Activated naive CD4-positive, alpha-beta T cell treated with anti-CD3 and anti-CD28 coated beads, Interleukin-2, amount 10 ng/mL, durations not matched to agents 7 days and 5 days (primary cell): ENCODE results near the gene HS3ST3B1.

Source experiments
- CTCF ChIA-PET: fragments of 350-600 bp; sonication (Branson Sonifier 250); formaldehyde crosslinking; loops from one replicate; lab custom pipeline; 2021; ENCODE audit warnings: antibody characterized with exemption; lab: Charles Lee
- DNase-seq: peaks from one replicate; pipeline ENCODE4 v3.0.0-alpha.2; 2020
- H3K27ac Mint-ChIP-seq: one replicate; pipeline ENCODE4 v1.8.0; 2021; ENCODE audit warnings: mild to moderate bottlenecking, moderate library complexity, mixed read lengths
- H3K27me3 Mint-ChIP-seq: one replicate; pipeline ENCODE4 v1.8.0; 2021; ENCODE audit warnings: mild to moderate bottlenecking, mixed read lengths
- H3K36me3 Mint-ChIP-seq: one replicate; pipeline ENCODE4 v1.8.0; 2021; ENCODE audit warnings: mixed read lengths
- H3K4me1 Mint-ChIP-seq: one replicate; pipeline ENCODE4 v1.8.0; 2021; ENCODE audit warnings: mixed read lengths
- H3K4me3 Mint-ChIP-seq: one replicate; pipeline ENCODE4 v1.8.0; 2021; ENCODE audit warnings: mild to moderate bottlenecking, moderate library complexity, mixed read lengths
- H3K9me3 Mint-ChIP-seq: one replicate; pipeline ENCODE4 v1.8.0; 2021; ENCODE audit warnings: mixed read lengths

HS3ST3B1 gene

DNA sequence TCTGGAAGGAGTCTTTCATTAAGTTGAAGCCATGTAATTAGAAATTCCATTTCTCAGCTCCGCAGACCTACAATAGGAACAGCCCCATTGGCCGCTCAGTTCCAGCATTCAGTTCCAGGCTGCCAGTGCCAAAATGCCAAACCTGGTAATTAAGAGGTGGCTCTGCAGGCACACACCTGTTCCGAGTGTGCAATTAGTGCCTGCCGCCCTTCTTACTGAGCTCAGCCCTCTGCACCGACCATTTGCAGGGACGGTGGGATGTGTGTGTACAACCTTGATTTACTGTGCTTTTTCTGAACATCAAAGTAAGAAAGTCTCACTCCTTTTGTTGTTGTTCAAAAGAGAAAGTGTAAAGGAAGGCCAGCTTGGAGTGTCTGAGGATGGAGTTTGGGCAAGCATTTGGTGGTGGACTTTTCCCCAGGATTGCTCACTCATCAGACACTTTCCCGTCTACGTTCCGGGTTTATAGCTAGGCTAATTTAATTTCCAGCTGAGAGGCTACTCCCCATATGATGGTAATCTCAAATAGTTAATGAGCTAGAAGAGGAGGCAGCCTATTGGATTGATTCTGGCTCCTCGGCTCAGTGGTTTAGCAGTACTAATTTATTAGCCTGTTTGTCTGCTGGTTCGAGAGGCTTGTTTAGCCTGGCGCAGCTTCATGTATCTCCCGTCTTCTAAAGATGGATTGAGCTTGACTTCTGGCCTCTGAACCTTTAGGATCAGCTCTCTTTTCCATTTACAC, 20.0 kb downstream of the HS3ST3B1 start:
- Mint-ChIP-seq H3K27ac (no peak overlapping the region), H3K27me3 (no peaks in the 10 kb centered on the region), H3K4me1 (peaks cover 49% of the 10 kb centered on the region), H3K4me3 (no peak overlapping the region), H3K36me3 (peaks cover 24% of the 10 kb centered on the region), H3K9me3 (no peaks in the 10 kb centered on the region)
- DNase-seq: no peak
- CTCF ChIA-PET: no interaction called here

DNA sequence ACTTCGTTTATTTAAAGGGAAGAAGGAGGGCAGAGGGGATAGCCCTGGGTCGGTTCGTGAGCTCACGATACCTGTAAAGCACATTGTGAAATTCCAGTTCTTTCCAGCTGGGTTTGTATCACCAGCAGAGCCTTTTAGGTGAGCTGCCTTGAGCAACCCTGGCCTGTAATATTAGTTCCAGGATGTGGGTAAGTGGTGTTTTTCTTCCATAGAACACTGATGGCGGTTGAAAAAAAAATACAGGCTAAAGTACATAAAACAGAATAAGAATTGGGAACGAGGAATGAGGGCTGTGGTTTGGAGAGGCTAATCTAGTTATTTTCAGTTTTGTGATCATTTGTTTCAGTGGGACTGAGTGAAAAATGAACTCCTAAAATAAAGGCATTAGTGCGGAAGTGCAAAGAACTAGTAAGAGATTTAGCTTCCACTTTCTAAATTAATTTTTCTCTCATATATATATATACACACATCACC, 20.6 kb downstream of the HS3ST3B1 start:
- no peaks in the 10 kb centered on the region for H3K27me3 Mint-ChIP-seq
- CTCF ChIA-PET: no interaction called here
- no peak overlapping the region for H3K27ac Mint-ChIP-seq
- H3K9me3 Mint-ChIP-seq: no peaks in the 10 kb centered on the region
- peaks cover 20% of the 10 kb centered on the region for H3K36me3 Mint-ChIP-seq
- H3K4me3 Mint-ChIP-seq: no peak overlapping the region
- DNase-seq: no peak
- peaks cover 47% of the 10 kb centered on the region for H3K4me1 Mint-ChIP-seq

DNA sequence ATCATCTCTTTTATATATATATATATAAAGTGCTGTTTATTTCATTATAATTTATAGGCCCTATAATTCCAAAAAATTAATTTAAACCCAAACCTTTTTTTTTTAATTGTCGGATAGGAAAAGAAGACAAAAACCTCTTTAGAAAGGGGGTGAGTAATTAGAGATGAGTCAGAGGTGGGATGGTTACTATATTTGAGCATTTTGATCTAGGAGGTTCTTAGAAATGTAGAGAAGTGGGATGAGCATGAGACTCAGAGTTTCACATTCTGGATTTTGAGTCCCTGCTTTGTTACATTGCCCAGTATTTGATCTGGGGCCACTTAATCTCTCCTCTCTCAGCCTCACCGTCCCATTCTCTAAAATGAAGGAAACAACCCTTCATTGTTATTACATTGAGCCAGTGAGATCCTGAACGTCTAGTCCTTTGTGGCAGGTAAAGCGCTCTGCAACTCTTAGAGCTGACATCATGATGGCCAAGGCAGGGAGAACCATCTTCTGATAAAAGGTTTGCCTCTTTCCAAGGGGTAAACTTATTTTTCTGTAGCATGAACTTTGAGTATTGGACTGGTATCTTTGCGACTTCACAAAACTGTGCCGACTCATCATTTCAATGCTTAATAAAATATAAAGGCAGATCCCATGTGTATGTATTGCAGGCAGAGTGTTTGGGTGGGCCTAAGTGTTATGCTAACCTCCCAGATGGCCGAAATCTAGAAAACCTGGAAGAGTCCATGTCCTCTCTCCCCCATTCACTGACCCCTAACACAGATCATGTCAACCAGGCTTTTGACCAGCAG, 21.3 kb downstream of the HS3ST3B1 start:
- Mint-ChIP-seq H3K27ac (no peak overlapping the region), H3K4me3 (no peak overlapping the region), H3K27me3 (no peaks in the 10 kb centered on the region), H3K4me1 (peaks cover 43% of the 10 kb centered on the region), H3K36me3 (peaks cover 18% of the 10 kb centered on the region), H3K9me3 (no peaks in the 10 kb centered on the region)
- CTCF ChIA-PET: no interaction called here
- no peak for DNase-seq

DNA sequence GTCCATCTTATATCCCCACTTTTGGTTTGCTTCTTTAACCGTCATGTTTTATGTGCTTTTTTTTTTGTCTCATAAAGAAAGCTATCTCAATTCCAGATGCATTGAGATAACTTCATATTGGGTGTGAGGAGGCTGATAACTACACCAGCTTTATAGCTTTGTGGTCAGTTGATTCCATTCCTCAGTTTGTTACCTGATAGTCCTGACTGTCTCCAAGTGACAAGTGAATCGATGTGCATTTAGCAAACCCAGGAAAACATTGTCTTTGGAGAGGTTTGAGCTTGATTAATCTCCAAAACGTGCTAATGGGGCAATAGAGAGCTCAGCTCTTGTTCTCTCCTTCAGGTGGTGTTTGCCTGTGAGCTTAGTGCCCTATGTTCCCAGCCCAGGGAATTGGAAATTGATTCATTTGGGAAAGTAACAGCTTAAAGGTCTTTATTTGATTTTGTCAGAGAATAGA, 22.7 kb downstream of the HS3ST3B1 start:
- no peaks in the 10 kb centered on the region for H3K9me3 Mint-ChIP-seq
- peaks cover 22% of the 10 kb centered on the region for H3K36me3 Mint-ChIP-seq
- CTCF ChIA-PET: no interaction called here
- no peak for DNase-seq
- H3K4me3 Mint-ChIP-seq: no peak overlapping the region
- H3K27me3 Mint-ChIP-seq: no peaks in the 10 kb centered on the region
- H3K4me1 Mint-ChIP-seq: peaks cover 30% of the 10 kb centered on the region
- H3K27ac Mint-ChIP-seq: no peak overlapping the region

DNA sequence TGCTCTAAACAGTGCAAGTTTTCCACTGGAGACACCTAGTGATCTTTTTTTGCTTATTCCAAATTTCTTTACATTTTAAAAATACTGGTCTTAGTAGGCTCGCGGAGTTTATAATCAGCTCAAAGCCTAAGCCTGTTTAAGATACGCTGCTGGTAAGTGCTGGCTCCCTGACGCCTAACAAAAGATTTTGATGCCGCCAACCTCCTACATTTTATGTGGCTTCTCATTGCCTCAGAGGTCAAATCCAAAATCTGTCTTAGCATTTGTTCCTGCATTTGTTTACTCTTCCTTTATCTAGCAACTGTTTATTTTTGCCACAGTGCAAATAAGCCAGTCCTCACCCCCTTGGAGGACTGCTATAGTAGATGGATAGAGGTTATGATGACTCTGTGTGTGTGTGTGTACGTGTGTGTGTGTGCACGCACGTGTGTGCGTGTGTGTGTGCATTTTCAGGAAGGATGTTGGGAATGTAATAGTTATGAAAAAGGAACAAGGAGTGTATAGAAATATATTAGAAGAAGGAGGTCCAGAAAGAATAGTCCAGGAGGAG, 24.8 kb downstream of the HS3ST3B1 start:
- H3K36me3 Mint-ChIP-seq: peaks cover 17% of the 10 kb centered on the region
- no peak overlapping the region for H3K4me3 Mint-ChIP-seq
- no peak overlapping the region for H3K27ac Mint-ChIP-seq
- H3K27me3 Mint-ChIP-seq: no peaks in the 10 kb centered on the region
- no peak for DNase-seq
- peaks cover 36% of the 10 kb centered on the region for H3K4me1 Mint-ChIP-seq
- no peaks in the 10 kb centered on the region for H3K9me3 Mint-ChIP-seq
- CTCF ChIA-PET: no interaction called here

DNA sequence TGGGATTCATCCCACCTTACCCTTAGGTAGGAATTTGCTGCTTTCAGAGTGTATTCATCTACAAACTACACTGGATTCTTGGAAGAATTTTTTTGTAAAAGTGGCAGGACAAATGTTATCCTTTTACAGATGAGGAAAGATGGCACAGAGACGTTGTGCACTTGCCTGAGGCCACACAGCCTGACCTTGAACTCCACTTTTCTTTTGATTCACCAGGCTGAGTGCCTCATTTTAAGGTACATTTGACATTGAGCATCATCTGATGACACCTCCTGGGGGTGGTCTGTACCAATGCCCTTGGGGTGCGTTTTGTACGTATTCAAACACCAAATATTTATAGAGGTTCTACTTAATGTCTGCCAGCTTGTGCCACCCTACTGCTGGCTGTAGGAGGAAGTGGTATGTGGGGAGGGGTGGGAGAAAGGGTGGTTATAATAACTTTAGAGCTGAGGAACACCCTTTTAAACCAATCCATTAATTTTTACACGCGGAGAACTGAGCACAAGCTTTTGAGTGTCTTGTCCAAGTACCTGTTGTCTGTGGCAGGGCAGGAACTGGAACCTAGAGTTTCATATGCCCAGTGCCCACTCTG, 29.1 kb downstream of the HS3ST3B1 start:
- Mint-ChIP-seq H3K36me3 (peaks cover 25% of the 10 kb centered on the region), H3K27me3 (no peaks in the 10 kb centered on the region), H3K9me3 (peaks cover 2% of the 10 kb centered on the region), H3K4me1 (peaks cover 59% of the 10 kb centered on the region), H3K27ac (no peak overlapping the region), H3K4me3 (no peak overlapping the region)
- CTCF ChIA-PET: no interaction called here
- no peak for DNase-seq

DNA sequence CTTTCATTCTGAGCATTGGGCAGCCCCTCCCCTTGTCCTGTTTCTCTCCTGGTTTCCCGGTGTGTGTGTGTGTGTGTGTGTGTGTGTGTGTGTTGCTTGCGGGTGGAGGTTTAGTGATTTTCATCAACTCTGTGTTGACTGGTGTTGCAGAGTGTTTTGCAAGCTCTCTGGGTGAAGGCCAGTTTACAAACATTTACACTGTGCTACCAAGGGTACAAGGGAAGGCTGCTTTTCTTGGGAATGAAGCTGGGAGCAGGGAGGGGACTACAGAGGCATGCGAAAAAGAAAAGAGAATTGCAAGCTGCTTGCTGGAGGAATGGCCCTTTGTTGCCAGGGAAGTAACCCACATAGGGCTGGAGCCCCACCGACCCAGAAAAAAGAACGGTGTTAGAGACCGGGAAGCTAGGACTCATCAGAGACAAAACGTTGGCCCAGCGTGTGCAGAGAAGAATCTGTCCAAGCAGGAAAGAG, 29.6 kb downstream of the HS3ST3B1 start:
- no peak overlapping the region for H3K4me3 Mint-ChIP-seq
- no peaks in the 10 kb centered on the region for H3K27me3 Mint-ChIP-seq
- CTCF ChIA-PET: no interaction called here
- H3K36me3 Mint-ChIP-seq: peaks cover 27% of the 10 kb centered on the region
- H3K27ac Mint-ChIP-seq: no peak overlapping the region
- H3K4me1 Mint-ChIP-seq: peaks cover 62% of the 10 kb centered on the region
- DNase-seq: no peak
- peaks cover 2% of the 10 kb centered on the region for H3K9me3 Mint-ChIP-seq

DNA sequence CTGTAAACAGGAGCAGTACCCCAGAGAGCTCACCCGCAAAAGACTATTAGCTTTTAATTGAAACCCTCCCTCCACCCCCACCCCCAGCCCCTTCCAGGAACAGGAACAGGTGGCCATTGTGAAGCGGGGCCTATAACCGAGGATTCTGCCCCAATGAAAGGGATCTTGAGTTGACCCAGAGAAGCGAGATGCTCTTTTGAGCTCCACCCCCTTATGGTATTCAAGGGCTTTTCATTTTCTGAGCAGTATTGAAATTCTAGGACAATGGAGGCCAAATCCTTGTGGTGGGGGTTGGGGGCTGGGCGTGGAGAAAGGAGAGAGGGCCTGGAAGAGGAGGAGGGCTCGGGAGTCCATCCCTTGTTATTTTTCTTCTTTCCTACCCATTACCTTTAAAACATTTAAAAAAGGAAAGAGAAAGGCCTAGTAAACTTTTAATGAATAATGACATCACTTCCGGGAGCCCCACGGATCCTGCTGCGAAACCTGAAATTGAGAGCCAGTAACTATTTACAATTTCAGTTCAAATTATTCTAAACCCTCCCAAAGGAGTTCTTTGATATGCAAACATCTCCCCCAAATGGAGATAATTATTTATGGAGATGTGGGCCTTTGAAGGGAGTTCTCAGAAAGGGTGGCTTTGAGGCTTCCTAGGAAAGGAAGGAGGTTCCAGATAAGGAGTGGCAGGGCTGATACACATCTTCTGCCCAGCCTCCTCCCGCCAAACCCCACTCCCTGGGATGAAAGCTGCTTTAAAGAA, 30.5 kb downstream of the HS3ST3B1 start:
- Mint-ChIP-seq H3K36me3 (peaks cover 23% of the 10 kb centered on the region), H3K9me3 (peaks cover 2% of the 10 kb centered on the region), H3K27me3 (no peaks in the 10 kb centered on the region), H3K27ac (no peak overlapping the region), H3K4me3 (no peak overlapping the region), H3K4me1 (peaks cover 70% of the 10 kb centered on the region)
- DNase-seq: no peak
- CTCF ChIA-PET: no interaction called here

DNA sequence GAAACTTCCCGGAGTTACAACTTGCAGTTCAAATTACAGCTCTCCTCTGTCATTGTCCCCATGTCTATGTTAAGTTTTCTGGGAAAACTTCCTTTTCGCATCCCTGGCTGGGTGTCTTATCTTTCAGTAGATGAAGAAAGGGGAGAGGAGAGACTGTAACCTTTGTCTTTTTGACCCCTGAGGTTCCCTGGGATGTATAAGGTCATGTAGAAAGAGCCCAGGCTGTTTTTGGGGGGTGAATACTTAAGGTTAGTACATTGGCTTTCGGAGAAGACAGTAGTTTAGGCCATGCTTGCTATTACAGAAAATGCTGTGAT, 31.1 kb downstream of the HS3ST3B1 start:
- CTCF ChIA-PET: no interaction called here
- Mint-ChIP-seq H3K4me3 (no peak overlapping the region), H3K27me3 (no peaks in the 10 kb centered on the region), H3K27ac (no peak overlapping the region), H3K36me3 (peaks cover 22% of the 10 kb centered on the region), H3K4me1 (peaks cover 74% of the 10 kb centered on the region), H3K9me3 (peaks cover 2% of the 10 kb centered on the region)
- no peak for DNase-seq

DNA sequence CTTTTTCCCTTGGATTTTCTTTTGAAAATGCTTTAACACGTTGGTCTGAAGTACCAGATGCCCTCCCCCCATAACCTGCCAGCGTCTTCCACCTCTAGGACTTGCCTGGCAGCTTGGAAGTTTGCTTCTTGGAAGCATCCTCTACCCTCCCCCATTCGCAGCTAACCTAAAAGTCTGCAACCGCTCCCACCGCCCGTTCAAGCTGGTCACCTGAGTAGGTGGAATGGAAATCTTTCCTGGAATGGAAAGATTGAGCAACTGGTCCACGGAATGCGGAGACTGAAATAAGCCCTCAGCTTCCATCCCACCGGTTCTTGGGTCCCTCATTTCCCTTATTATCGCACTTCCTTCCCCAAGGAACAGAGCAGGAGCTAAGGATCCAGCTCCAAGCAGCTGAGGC, 31.4 kb downstream of the HS3ST3B1 start:
- CTCF ChIA-PET: no interaction called here
- Mint-ChIP-seq H3K9me3 (peaks cover 2% of the 10 kb centered on the region), H3K27me3 (no peaks in the 10 kb centered on the region), H3K4me3 (no peak overlapping the region), H3K36me3 (peaks cover 20% of the 10 kb centered on the region), H3K27ac (no peak overlapping the region), H3K4me1 (peaks cover 76% of the 10 kb centered on the region)
- no peak for DNase-seq

DNA sequence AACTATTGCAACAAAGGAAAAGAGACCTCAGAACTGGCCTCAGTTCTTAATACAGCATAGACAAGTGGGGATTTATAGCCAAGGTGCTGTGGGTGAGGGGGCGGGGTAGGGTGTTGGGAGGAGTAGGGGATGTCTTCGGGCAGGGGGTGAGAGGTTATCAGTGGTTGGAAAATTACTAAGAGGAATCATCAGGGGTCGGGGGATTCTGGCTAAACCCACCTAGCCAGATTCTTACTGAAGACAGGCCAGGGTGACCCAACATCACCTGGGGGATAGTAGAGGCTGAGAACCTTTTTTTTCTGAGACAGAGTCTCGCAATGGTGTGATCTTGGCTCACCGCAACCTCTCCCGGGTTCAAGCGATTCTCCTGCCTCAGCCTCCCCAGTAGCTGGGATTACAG, 32.6 kb downstream of the HS3ST3B1 start:
- H3K27ac Mint-ChIP-seq: no peak overlapping the region
- H3K4me3 Mint-ChIP-seq: no peak overlapping the region
- CTCF ChIA-PET: interaction anchor here (0.7 kb wide), 1 partner anchor 166 kb away, joined by 3 read pairs; no protein-coding TSS in a partner anchor

DNA sequence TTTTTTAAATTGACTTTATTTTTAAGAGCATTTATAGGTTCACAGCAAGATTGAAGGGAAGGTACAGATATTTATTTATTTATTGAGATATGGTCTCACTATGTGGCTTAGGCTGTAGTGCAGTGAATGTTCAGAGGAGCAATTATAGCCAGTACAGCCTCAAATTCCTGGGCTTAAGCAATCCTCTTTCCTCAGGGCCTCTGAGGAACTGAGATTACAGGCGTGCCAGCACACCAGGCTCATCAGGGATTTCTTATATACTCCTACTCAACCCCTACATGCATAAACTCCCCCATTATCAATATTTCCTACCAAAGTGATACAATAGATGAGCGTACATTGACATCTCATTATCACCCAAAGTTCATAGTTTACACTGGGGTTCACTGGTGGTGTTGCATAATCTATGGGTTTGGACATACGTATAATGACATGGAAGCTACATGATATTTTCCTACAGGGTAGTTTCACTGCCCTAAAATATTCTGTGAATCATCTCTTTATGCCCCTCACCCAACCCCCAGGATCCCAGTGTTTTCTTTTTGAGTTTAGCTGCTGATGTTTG, 33.5 kb downstream of the HS3ST3B1 start:
- Mint-ChIP-seq H3K4me3 (no peak overlapping the region), H3K4me1 (peaks cover 80% of the 10 kb centered on the region), H3K36me3 (peaks cover 23% of the 10 kb centered on the region), H3K9me3 (peaks cover 2% of the 10 kb centered on the region), H3K27ac (peak overlapping the region; percentile 59), H3K27me3 (no peaks in the 10 kb centered on the region)
- DNase-seq: no peak
- CTCF ChIA-PET: no interaction called here

More for the DNA sequence above, 32.6 kb downstream of the HS3ST3B1 start:
- H3K9me3 Mint-ChIP-seq: peaks cover 2% of the 10 kb centered on the region
- DNase-seq: no peak
- H3K36me3 Mint-ChIP-seq: peaks cover 17% of the 10 kb centered on the region
- peaks cover 80% of the 10 kb centered on the region for H3K4me1 Mint-ChIP-seq
- no peaks in the 10 kb centered on the region for H3K27me3 Mint-ChIP-seq

DNA sequence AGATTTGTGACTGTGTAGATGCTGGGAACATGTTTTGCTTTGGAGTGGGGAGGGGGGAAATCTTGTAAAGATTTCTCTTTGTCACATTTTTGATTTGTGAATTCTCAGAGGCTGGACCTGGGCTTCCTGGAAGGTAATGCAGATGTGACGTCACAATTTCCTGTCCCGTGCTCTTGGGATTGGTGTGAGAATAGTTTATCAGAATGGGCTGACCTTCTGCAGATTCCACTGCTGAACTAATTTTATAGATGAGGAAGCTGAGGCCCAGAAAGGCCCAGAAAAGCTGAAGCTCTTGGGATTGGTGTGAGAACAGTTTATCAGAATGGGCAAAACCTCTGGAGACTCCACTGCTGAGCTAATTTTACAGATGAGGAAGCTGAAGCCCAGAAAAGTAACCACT, 34.0 kb downstream of the HS3ST3B1 start:
- Mint-ChIP-seq H3K4me3 (no peak overlapping the region), H3K9me3 (peaks cover 2% of the 10 kb centered on the region), H3K4me1 (peaks cover 81% of the 10 kb centered on the region), H3K27ac (peak overlapping the region; percentile 49), H3K36me3 (peaks cover 23% of the 10 kb centered on the region), H3K27me3 (no peaks in the 10 kb centered on the region)
- CTCF ChIA-PET: no interaction called here
- DNase-seq: no peak
